NB4 (cell line): Measurements from ENCODE around the gene PCDHB2.
"Not testable (repeated sequence)": the region's sequence is repeated elsewhere in the genome, so short reads cannot be mapped to it uniquely, and the experiment has no call there.

Source experiments
- TF ChIP-seq, protein P1 (sequence below): IDR thresholded peaks from one replicate; pipeline ENCODE4 v1.5.1; 2012; ENCODE audit warnings: low read depth, low read length
- TF ChIP-seq, protein P2 (sequence below): IDR thresholded peaks from 2 replicates; pipeline ENCODE4 v1.6.1; 2011; ENCODE audit warnings: low read depth, low read length

- TF ChIP-seq, protein P1, sequence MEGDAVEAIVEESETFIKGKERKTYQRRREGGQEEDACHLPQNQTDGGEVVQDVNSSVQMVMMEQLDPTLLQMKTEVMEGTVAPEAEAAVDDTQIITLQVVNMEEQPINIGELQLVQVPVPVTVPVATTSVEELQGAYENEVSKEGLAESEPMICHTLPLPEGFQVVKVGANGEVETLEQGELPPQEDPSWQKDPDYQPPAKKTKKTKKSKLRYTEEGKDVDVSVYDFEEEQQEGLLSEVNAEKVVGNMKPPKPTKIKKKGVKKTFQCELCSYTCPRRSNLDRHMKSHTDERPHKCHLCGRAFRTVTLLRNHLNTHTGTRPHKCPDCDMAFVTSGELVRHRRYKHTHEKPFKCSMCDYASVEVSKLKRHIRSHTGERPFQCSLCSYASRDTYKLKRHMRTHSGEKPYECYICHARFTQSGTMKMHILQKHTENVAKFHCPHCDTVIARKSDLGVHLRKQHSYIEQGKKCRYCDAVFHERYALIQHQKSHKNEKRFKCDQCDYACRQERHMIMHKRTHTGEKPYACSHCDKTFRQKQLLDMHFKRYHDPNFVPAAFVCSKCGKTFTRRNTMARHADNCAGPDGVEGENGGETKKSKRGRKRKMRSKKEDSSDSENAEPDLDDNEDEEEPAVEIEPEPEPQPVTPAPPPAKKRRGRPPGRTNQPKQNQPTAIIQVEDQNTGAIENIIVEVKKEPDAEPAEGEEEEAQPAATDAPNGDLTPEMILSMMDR = not testable (repeated sequence)
- TF ChIP-seq, protein P2, sequence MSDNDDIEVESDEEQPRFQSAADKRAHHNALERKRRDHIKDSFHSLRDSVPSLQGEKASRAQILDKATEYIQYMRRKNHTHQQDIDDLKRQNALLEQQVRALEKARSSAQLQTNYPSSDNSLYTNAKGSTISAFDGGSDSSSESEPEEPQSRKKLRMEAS = not testable (repeated sequence)
Observed at GRCh38 chr5:141123396-141124135, 29.2 kb downstream of the PCDHB2 start.
